Ovary (tissue), 9 donors: ENCODE data around the gene SMU1. TPM values are rescaled to one million over a fixed set of nuclear protein-coding genes. Genes with fewer than 3 reads are reported as not detected.
A peak's percentile ranks its signal among the peaks of the same experiment; 100 is the strongest.

Source experiments
- DNase-seq, 5 donors: peaks; one replicate each; pipeline ENCODE4 v3.0.0-alpha.2; 2019 to 2020
- H3K27ac ChIP-seq, 2 donors: fragments of 200-600 bp; one replicate each; pipeline versions ENCODE4 v1.5.1 to v1.8.0; 2019 to 2022
- H3K27me3 ChIP-seq: fragments of 200-600 bp; one replicate; pipeline ENCODE4 v1.8.0; 2022
- H3K36me3 ChIP-seq: fragments of 200-600 bp; sonication (generic); one replicate; pipeline ENCODE4 v1.5.1; 2019
- H3K4me1 ChIP-seq: one replicate; pipeline ENCODE4 v1.8.1; 2013; ENCODE audit warnings: mild to moderate bottlenecking, moderate library complexity; ENCODE audit not compliant: insufficient read depth
- H3K4me3 ChIP-seq: fragments of 200-600 bp; sonication (generic); one replicate; pipeline ENCODE4 v1.5.1; 2017
- H3K9me3 ChIP-seq, 2 donors: fragments of 200-600 bp in 1 of 2; sonication (generic) in 1 of 2; one replicate each; pipeline versions ENCODE4 v1.5.1 to v1.8.1; 2013 to 2019; ENCODE audit warnings: mild to moderate bottlenecking in 1 of 2, moderate library complexity in 1 of 2
- CTCF ChIP-seq, 3 donors: fragments of 450-650 bp in 2 of 3; fragments of 200-600 bp in 1 of 3; IDR thresholded peaks; one replicate each; pipeline versions ENCODE4 v1.5.1 to v1.8.0; 2016 to 2022; ENCODE audit warnings: antibody characterized with exemption in 3 of 3, mild to moderate bottlenecking in 1 of 3
- EP300 ChIP-seq: sonication (generic); formaldehyde crosslinking; IDR thresholded peaks from one replicate; pipeline ENCODE4 v1.6.1; 2017; ENCODE audit warnings: antibody characterized with exemption
- POLR2A ChIP-seq: fragments of 450-650 bp; IDR thresholded peaks from one replicate; pipeline ENCODE4 v1.6.1; 2017; ENCODE audit warnings: antibody characterized with exemption, mild to moderate bottlenecking, moderate library complexity
- WGBS, 3 donors: extraction: QIAGEN DNeasy Blood & Tissue Kit in 1 of 3; methylation state at CpG; one replicate each; pipeline versions ENCODE4 v1.1.5 to v1.1.7; 2013 to 2017; 5-methylcytosine and 5-hydroxymethylcytosine counted together
- intact Hi-C, 4 donors: fragments of 100-400 bp; cut with DNase I; formaldehyde crosslinking; loops; one replicate each; pipeline versions ENCODE4 v1.11.0 to v1.15.1; 2022 to 2023
- polyA plus RNA-seq, 2 donors: library from polyadenylated mRNA; stranded (reverse); fragments of 200-250 nt in 1 of 2; fragments of 350-450 nt in 1 of 2; fragmentation: Illumina TruSeq in 1 of 2; extraction: RNeasy Lipid Tissue Mini Kit (QIAGEN cat#74804) in 1 of 2; gene quantifications; one replicate each; pipeline ENCODE4 v1.2.3, GENCODE V29; 2013 to 2014
- total RNA-seq, 7 donors: library from RNA; depleted of rRNA in 2 of 7; stranded (reverse); fragments of >200 nt in 2 of 7; fragmentation: NEBNext Ultra II Directional in 3 of 7; extraction: Animal tissue kit (Norgen Biotek cat#: 25700) in 3 of 7; gene quantifications; one replicate each; pipeline versions ENCODE4 v1.1.0 to v1.2.4, GENCODE V29; 2016 to 2023
- donor health status: DM: no; HTN: no; CAD: no; lungs with moderate emphysema.
- donor health status: DM: no; HTN: no; CAD: no.
- donor health status: Bipolar disorder and iron deficiency.
- donor health status: DM: yes; HTN: yes; CAD: no.
- donor health status: DM: no; HTN: no; CAD: no.
- donor health status: DM: yes; HTN: yes; CAD: no.

The SMU1 gene
- total and polyA plus RNA-seq, 9 donors: 12.2 to 28.6 (median 24.2) TPM

GRCh38 chr9:33024126-33024965 is 52.1 kb downstream of the SMU1 start:
- Histone ChIP-seq H3K36me3 (no peaks in the 10 kb centered on the region), H3K4me1 (peaks cover 5% of the 10 kb centered on the region), H3K9me3 (no peaks in the 10 kb centered on the region), H3K27me3 (no peaks in the 10 kb centered on the region), H3K27ac (peak overlapping the region; percentile 99), H3K4me3 (peak overlapping the region; percentile 89)
- DNase-seq: peak in 2 of 5 donors; percentile 26 to 48
- intact Hi-C loops: loop anchor here in 1 of 4 donors (2.0 to 10.0 kb wide), 2 partner anchors 24 to 470 kb away; partner anchors contain the start of genes APTX, SMIM27 and TOPORS
- WGBS, 3 donors: 5 to 16% (median 7%) methylated on average over 33 of the region's 33 CpGs
- TF ChIP-seq POLR2A (no peak), EP300 (no peak), CTCF (IDR thresholded peaks at IDR 0.05) (no peak)

GRCh38 chr9:33023661-33024060 is 52.8 kb downstream of the SMU1 start:
- no peaks in the 10 kb centered on the region for H3K27me3 ChIP-seq
- no peaks in the 10 kb centered on the region for H3K9me3 ChIP-seq
- H3K27ac ChIP-seq: peak overlapping the region; percentile 99
- TF ChIP-seq EP300 (no peak), POLR2A (no peak), CTCF (IDR thresholded peaks at IDR 0.05) (no peak)
- no peaks in the 10 kb centered on the region for H3K36me3 ChIP-seq
- H3K4me1 ChIP-seq: peaks cover 5% of the 10 kb centered on the region
- WGBS, 3 donors: 91 to 94% (median 93%) methylated on average over 4 of the region's 4 CpGs
- no peak for DNase-seq
- intact Hi-C loops: loop anchor here in 1 of 4 donors (2.0 to 10.0 kb wide), 2 partner anchors 23 to 469 kb away; partner anchors contain the start of genes APTX, SMIM27 and TOPORS
- no peak overlapping the region for H3K4me3 ChIP-seq

GRCh38 chr9:33022755-33023154 is 53.7 kb downstream of the SMU1 start:
- Histone ChIP-seq H3K27ac (peak overlapping the region in 1 of 2 donors; percentile 22), H3K4me3 (no peak overlapping the region), H3K36me3 (no peaks in the 10 kb centered on the region), H3K9me3 (no peaks in the 10 kb centered on the region), H3K27me3 (no peaks in the 10 kb centered on the region), H3K4me1 (peaks cover 4% of the 10 kb centered on the region)
- DNase-seq: no peak
- TF ChIP-seq POLR2A (no peak), CTCF (IDR thresholded peaks at IDR 0.05) (no peak), EP300 (no peak)
- intact Hi-C loops: loop anchor here in 1 of 4 donors (10.0 kb wide), 1 partner anchor 468 kb away; the partner anchor contains the start of genes SMIM27 and TOPORS
- WGBS, 3 donors: 53 to 71% (median 61%) methylated on average over 7 of the region's 7 CpGs

- Histone ChIP-seq H3K27ac (peak overlapping the region in 1 of 2 donors; percentile 22), H3K4me3 (no peak overlapping the region), H3K27me3 (no peaks in the 10 kb centered on the region), H3K36me3 (no peaks in the 10 kb centered on the region), H3K9me3 (no peaks in the 10 kb centered on the region), H3K4me1 (peaks cover 3% of the 10 kb centered on the region)
- TF ChIP-seq EP300 (no peak), CTCF (IDR thresholded peaks at IDR 0.05) (no peak), POLR2A (no peak)
- no peak for DNase-seq
- intact Hi-C loops: loop anchor here in 1 of 4 donors (10.0 kb wide), 1 partner anchor 468 kb away; the partner anchor contains the start of genes SMIM27 and TOPORS
- 43 to 65% (median 53%) methylated on average over 3 of the region's 3 CpGs for WGBS, 3 donors
These were observed 54.2 kb downstream of the SMU1 start for GRCh38 chr9:33022303-33022702.
